Trophoblast cell (in vitro differentiated cells and primary cell): ENCODE data around the gene STARD3NL.

Experiments used
- DNase-seq, 2 donors: peaks; one replicate each; pipeline ENCODE4 v3.0.0-alpha.2; 2016
- H2AFZ ChIP-seq: 2 replicates; pipeline ENCODE4 v1.6.1; 2013; ENCODE audit warnings: low read length, moderate library complexity, mild to moderate bottlenecking; ENCODE audit not compliant: insufficient read depth, poor library complexity
- H2AK5ac ChIP-seq: 2 replicates; pipeline ENCODE4 v1.6.1; 2013; ENCODE audit warnings: mild to moderate bottlenecking, low read length
- H2BK120ac ChIP-seq: 2 replicates; pipeline ENCODE4 v1.6.1; 2013; ENCODE audit warnings: low read length, mild to moderate bottlenecking, moderate library complexity; ENCODE audit not compliant: insufficient read depth, poor library complexity
- H2BK12ac ChIP-seq: 2 replicates; pipeline ENCODE4 v1.6.1; 2013; ENCODE audit warnings: mild to moderate bottlenecking, low read length, moderate library complexity
- H2BK5ac ChIP-seq: 2 replicates; pipeline ENCODE4 v1.6.1; 2013; ENCODE audit warnings: low read length, low read depth, moderate library complexity, mild to moderate bottlenecking; ENCODE audit not compliant: poor library complexity
- H3K14ac ChIP-seq: 2 replicates; pipeline ENCODE4 v1.6.1; 2013; ENCODE audit warnings: mild to moderate bottlenecking, low read length
- H3K18ac ChIP-seq: 2 replicates; pipeline ENCODE4 v1.6.1; 2013; ENCODE audit warnings: mild to moderate bottlenecking, low read length
- H3K23ac ChIP-seq: 2 replicates; pipeline ENCODE4 v1.6.1; 2013; ENCODE audit warnings: low read length
- H3K27ac ChIP-seq: 2 replicates; pipeline ENCODE4 v1.5.1; 2013; ENCODE audit warnings: low read depth, mild to moderate bottlenecking, inconsistent platforms, low read length, moderate library complexity
- H3K27me3 ChIP-seq: 2 replicates; pipeline ENCODE4 v1.6.1; 2013; ENCODE audit warnings: inconsistent platforms, mild to moderate bottlenecking, low read length, moderate library complexity; ENCODE audit not compliant: insufficient read depth
- H3K36me3 ChIP-seq, 2 experiments: 1 replicate in 1 of 2; 2 replicates in 1 of 2; pipeline ENCODE4 v1.6.1; 2013; ENCODE audit warnings: low read length in 2 of 2, mild to moderate bottlenecking in 2 of 2, moderate library complexity in 1 of 2; ENCODE audit not compliant: insufficient read depth in 2 of 2, control insufficient read depth in 1 of 2
- H3K4ac ChIP-seq: 2 replicates; pipeline ENCODE4 v1.6.1; 2013; ENCODE audit warnings: low read depth, mild to moderate bottlenecking, low read length, moderate library complexity
- H3K4me1 ChIP-seq, 2 experiments: 1 replicate in 1 of 2; 2 replicates in 1 of 2; pipeline ENCODE4 v1.6.1; 2013; ENCODE audit warnings: low read length in 2 of 2, mild to moderate bottlenecking in 2 of 2, moderate library complexity in 1 of 2; ENCODE audit not compliant: insufficient read depth in 2 of 2, control insufficient read depth in 1 of 2
- H3K4me2 ChIP-seq: 2 replicates; pipeline ENCODE4 v1.6.1; 2013; ENCODE audit warnings: inconsistent platforms, mild to moderate bottlenecking, low read length, moderate library complexity
- H3K4me3 ChIP-seq: 2 replicates; pipeline ENCODE4 v1.5.1; 2013; ENCODE audit warnings: mild to moderate bottlenecking, low read depth, low read length, inconsistent platforms
- H3K79me1 ChIP-seq: one replicate; pipeline ENCODE4 v1.6.1; 2013; ENCODE audit warnings: low read length
- H3K79me2 ChIP-seq: 2 replicates; pipeline ENCODE4 v1.6.1; 2013; ENCODE audit warnings: low read length, mild to moderate bottlenecking; ENCODE audit not compliant: control insufficient read depth, insufficient read depth, poor library complexity
- H3K9ac ChIP-seq: 2 replicates; pipeline ENCODE4 v1.6.1; 2013; ENCODE audit warnings: mild to moderate bottlenecking, low read length
- H3K9me3 ChIP-seq: 2 replicates; pipeline ENCODE4 v1.6.1; 2013; ENCODE audit warnings: low read depth, mild to moderate bottlenecking, control low read depth, inconsistent platforms, low read length; ENCODE audit not compliant: insufficient read depth
- H4K12ac ChIP-seq: 2 replicates; pipeline ENCODE4 v1.6.1; 2013; ENCODE audit warnings: low read depth, mild to moderate bottlenecking, low read length, moderate library complexity
- H4K8ac ChIP-seq: 2 replicates; pipeline ENCODE4 v1.6.1; 2013; ENCODE audit warnings: low read depth, mild to moderate bottlenecking, low read length, moderate library complexity
- H4K91ac ChIP-seq: one replicate; pipeline ENCODE4 v1.6.1; 2013; ENCODE audit warnings: low read depth, mild to moderate bottlenecking, low read length, moderate library complexity
- WGBS: extraction: QIAGEN DNeasy Blood & Tissue Kit; methylation state at CpG from one replicate; pipeline ENCODE4 v1.1.7; 2013; ENCODE audit warnings: missing lambda C conversion rate; ENCODE audit not compliant: insufficient read length, insufficient coverage; ENCODE audit errors: extremely low coverage; 5-methylcytosine and 5-hydroxymethylcytosine counted together

STARD3NL gene

GRCh38 chr7:38153515-38153914 is 24.5 kb upstream of the STARD3NL start:
- Histone ChIP-seq H4K8ac (no peak overlapping the region), H4K12ac (no peak overlapping the region), H3K9ac (no peak overlapping the region), H3K23ac (no peak overlapping the region), H3K4me3 (no peak overlapping the region), H2BK12ac (no peak overlapping the region), H3K27me3 (no peaks in the 10 kb centered on the region), H3K4me2 (no peak overlapping the region), H3K14ac (no peak overlapping the region), H2AFZ (no peak overlapping the region), H2BK5ac (no peak overlapping the region), H3K4ac (no peak overlapping the region), H3K9me3 (no peaks in the 10 kb centered on the region), H3K27ac (no peak overlapping the region), H3K4me1 (no peaks in the 10 kb centered on the region), H3K18ac (no peak overlapping the region), H3K36me3 (no peaks in the 10 kb centered on the region), H3K79me2 (no peaks in the 10 kb centered on the region), H3K79me1 (no peaks in the 10 kb centered on the region), H2BK120ac (no peak overlapping the region), H4K91ac (no peak overlapping the region), H2AK5ac (no peak overlapping the region)
- no CpG with 5 or more reads among the region's 1 CpG for WGBS
- DNase-seq = no peak

GRCh38 chr7:38154278-38154677 is 23.8 kb upstream of the STARD3NL start:
- no peak for DNase-seq
- Histone ChIP-seq H3K79me1 (no peaks in the 10 kb centered on the region), H3K9me3 (no peaks in the 10 kb centered on the region), H2BK12ac (no peak overlapping the region), H3K79me2 (no peaks in the 10 kb centered on the region), H3K4me2 (no peak overlapping the region), H3K27me3 (no peaks in the 10 kb centered on the region), H3K4ac (no peak overlapping the region), H3K27ac (no peak overlapping the region), H2AK5ac (no peak overlapping the region), H4K12ac (no peak overlapping the region), H3K23ac (no peak overlapping the region), H3K36me3 (no peaks in the 10 kb centered on the region), H4K91ac (no peak overlapping the region), H2AFZ (no peak overlapping the region), H2BK120ac (no peak overlapping the region), H4K8ac (no peak overlapping the region), H3K9ac (no peak overlapping the region), H3K18ac (no peak overlapping the region), H3K14ac (no peak overlapping the region), H3K4me1 (no peaks in the 10 kb centered on the region), H2BK5ac (no peak overlapping the region), H3K4me3 (no peak overlapping the region)
- no CpG with 5 or more reads among the region's 2 CpGs for WGBS

- Histone ChIP-seq H2BK120ac (no peak overlapping the region), H3K18ac (no peak overlapping the region), H3K79me1 (no peaks in the 10 kb centered on the region), H4K8ac (no peak overlapping the region), H3K9ac (no peak overlapping the region), H2AFZ (no peak overlapping the region), H4K91ac (no peak overlapping the region), H2BK12ac (no peak overlapping the region), H3K4ac (no peak overlapping the region), H3K14ac (no peak overlapping the region), H3K79me2 (no peaks in the 10 kb centered on the region), H3K27ac (no peak overlapping the region), H3K9me3 (no peaks in the 10 kb centered on the region), H3K4me3 (no peak overlapping the region), H2BK5ac (no peak overlapping the region), H3K36me3 (no peaks in the 10 kb centered on the region), H3K4me1 (no peaks in the 10 kb centered on the region), H3K23ac (no peak overlapping the region), H3K27me3 (no peaks in the 10 kb centered on the region), H4K12ac (no peak overlapping the region), H3K4me2 (no peak overlapping the region), H2AK5ac (no peak overlapping the region)
- WGBS = no CpG with 5 or more reads among the region's 5 CpGs
- no peak for DNase-seq
Observed at GRCh38 chr7:38160003-38160571, 18.0 kb upstream of the STARD3NL start.

DNA sequence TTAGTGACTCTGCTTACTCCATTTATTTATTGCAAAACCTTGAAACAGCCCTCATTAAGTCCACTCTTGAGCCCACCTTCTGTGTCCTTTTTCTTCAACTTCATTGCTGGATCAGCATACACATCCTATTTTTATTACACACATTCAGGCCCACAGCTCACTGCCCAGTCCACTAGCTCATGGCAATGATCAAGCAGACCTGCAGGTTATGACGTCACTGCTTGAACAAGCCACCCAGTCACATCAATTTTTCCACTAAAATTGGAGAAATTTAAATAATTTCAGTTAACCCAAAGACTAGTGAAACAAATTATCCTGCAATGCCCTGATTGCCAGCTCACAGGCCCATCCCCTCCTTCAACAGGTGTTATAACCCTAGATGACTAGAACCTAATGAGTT is 16.0 kb upstream of the STARD3NL start:
- Histone ChIP-seq H3K27ac (no peak overlapping the region), H2AFZ (no peak overlapping the region), H4K12ac (no peak overlapping the region), H3K18ac (no peak overlapping the region), H3K79me2 (no peaks in the 10 kb centered on the region), H3K4me3 (no peak overlapping the region), H2BK12ac (no peak overlapping the region), H2AK5ac (no peak overlapping the region), H3K4me1 (no peaks in the 10 kb centered on the region), H4K91ac (no peak overlapping the region), H4K8ac (no peak overlapping the region), H3K9me3 (no peaks in the 10 kb centered on the region), H3K27me3 (no peaks in the 10 kb centered on the region), H2BK5ac (no peak overlapping the region), H3K23ac (no peak overlapping the region), H3K79me1 (no peaks in the 10 kb centered on the region), H3K36me3 (no peaks in the 10 kb centered on the region), H3K4ac (no peak overlapping the region), H3K4me2 (no peak overlapping the region), H3K14ac (no peak overlapping the region), H2BK120ac (no peak overlapping the region), H3K9ac (no peak overlapping the region)
- no peak for DNase-seq
- WGBS = no CpG with 5 or more reads among the region's 1 CpG
